ENCODE data around the gene WFS1. TPM values are rescaled to one million over a fixed set of nuclear protein-coding genes. Genes with fewer than 3 reads are reported as not detected.

Gene WFS1
- total and polyA plus RNA-seq, 2 of the 8 experiments (the other 6 are each of a cell fraction or from before 2014, with no cell fraction given), result 29.1 to 43.1 TPM

DNA sequence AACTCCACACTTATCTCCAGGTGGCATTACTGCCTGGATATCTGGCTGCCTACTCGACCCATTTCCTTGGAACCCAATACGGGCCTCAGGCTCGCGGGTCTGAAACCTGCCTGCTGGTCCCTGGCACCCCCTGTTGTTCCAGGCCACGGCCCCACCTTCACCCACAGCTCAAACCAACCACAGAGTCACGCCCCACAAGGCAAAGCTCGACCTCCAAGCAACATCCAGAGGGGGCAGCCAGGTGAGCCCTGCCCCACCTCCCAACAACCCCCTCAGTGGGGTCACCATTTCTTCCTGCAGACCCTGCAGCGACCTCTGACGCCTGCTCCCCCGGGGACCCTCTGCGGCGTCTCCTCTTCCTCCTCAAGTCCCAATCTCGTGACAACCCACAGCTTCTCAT, 76.2 kb downstream of the WFS1 start:
- Histone ChIP-seq H3K18ac (ENCODE audit: extremely low read depth, low read length) (no peak overlapping the region), H4K8ac (ENCODE audit: extremely low read depth, insufficient read depth, low read length) (no peak overlapping the region), H4K5ac (ENCODE audit: insufficient read length, low read depth, low read length) (no peak overlapping the region), H3K56ac (replicated peaks; ENCODE audit: insufficient read length, low read depth, low read length) (no peak overlapping the region), H3K23ac (ENCODE audit: insufficient read length) (no peak overlapping the region), H2BK15ac (ENCODE audit: low read length) (no peak overlapping the region), H3K79me1 (ENCODE audit: low read depth, low read length) (no peaks in the 10 kb centered on the region), H3K9ac (replicated peaks in 1 of 4; ENCODE audit: extremely low read depth in 1 of 4, low read depth in 3 of 4, low read length in 3 of 4) (no peak overlapping the region), H3K14ac (ENCODE audit: insufficient read length) (no peak overlapping the region), H2AFZ (ENCODE audit: low read length) (no peak overlapping the region), H2BK20ac (ENCODE audit: low read length) (no peak overlapping the region), H2BK5ac (ENCODE audit: low read depth, low read length) (no peak overlapping the region), H3K23me2 (ENCODE audit: low read depth, low read length) (no peaks in the 10 kb centered on the region), H3K79me2 (ENCODE audit: control insufficient read depth in 1 of 2, insufficient read depth in 2 of 2, low read length in 2 of 2) (no peaks in the 10 kb centered on the region), H3K4me1 (replicated peaks in 1 of 4; ENCODE audit: control insufficient read depth in 3 of 4, insufficient read depth in 4 of 4, low read length in 3 of 4) (peaks cover 0 to 4% (median 2%) of the 10 kb centered on the region in 4 experiments; a peak in 2 of 7 replicates), H3K36me3 (ENCODE audit: control insufficient read depth in 2 of 4, insufficient read depth in 4 of 4, low read length in 3 of 4) (no peaks in the 10 kb centered on the region), H3K27ac (ENCODE audit: low read depth, low read length) (no peak overlapping the region), H3K4ac (replicated peaks; ENCODE audit: insufficient read length, low read depth, low read length) (no peak overlapping the region), H3K9me3 (ENCODE audit: insufficient read depth in 2 of 2, low read depth in 1 of 2, low read length in 1 of 2) (no peaks in the 10 kb centered on the region), H3K4me2 (ENCODE audit: insufficient read depth in 1 of 2, low read depth in 2 of 2, low read length in 2 of 2) (no peak overlapping the region; a peak in 1 of 4 replicates), H2BK12ac (ENCODE audit: low read depth, low read length) (no peak overlapping the region), H2AK5ac (ENCODE audit: low read depth, low read length) (no peak overlapping the region), H2BK120ac (replicated peaks; ENCODE audit: low read depth, low read length) (no peak overlapping the region), H3K27me3 (replicated peaks in 1 of 4; ENCODE audit: control insufficient read depth in 3 of 4, extremely low read depth in 1 of 4, insufficient read depth in 3 of 4, low read length in 3 of 4) (no peaks in the 10 kb centered on the region), H4K20me1 (replicated peaks in 1 of 2; ENCODE audit: control insufficient read depth in 1 of 2, insufficient read depth in 2 of 2, low read length in 2 of 2) (no peaks in the 10 kb centered on the region), H4K91ac (replicated peaks; ENCODE audit: insufficient read length, low read length) (no peak overlapping the region), H3K4me3 (ENCODE audit: extremely low read depth in 1 of 4, insufficient read depth in 2 of 4, low read depth in 3 of 4, low read length in 4 of 4) (no peak overlapping the region)
- WGBS, 2 experiments (ENCODE audit: extremely low coverage in 1 of 2, insufficient coverage in 1 of 2, insufficient read length in 1 of 2, insufficient replicate concordance in 2 of 2, low coverage in 1 of 2, low lambda C conversion rate in 2 of 2, missing lambda C conversion rate in 1 of 2), result 95% methylated on average over 13 of the region's 13 CpGs; no CpG with 5 or more reads in 1 of the 2 experiments
- DNase-seq (ENCODE audit: low read depth in 1 of 2, low spot score in 2 of 2) (no peak), FAIRE-seq (no peak)
- ChIA-PET CTCF (ENCODE audit: partially characterized antibody) (interaction anchor here (1.2 to 12.2 kb wide), 4 partner anchors 16 to 206 kb away, joined by 3 to 175 read pairs (median 14); no protein-coding TSS in a partner anchor), POLR2A (ENCODE audit: partially characterized antibody) (no interaction called here)
- TF ChIP-seq CEBPB (IDR thresholded peaks at IDR 0.05; ENCODE audit: low read depth, low read length) (no peak), EP300 (IDR thresholded peaks at IDR 0.05; ENCODE audit: borderline replicate concordance in 1 of 2, low read depth in 2 of 2, low read length in 2 of 2) (no peak), E2F6 (IDR thresholded peaks at IDR 0.05) (no peak), CTCF (IDR thresholded peaks at IDR 0.05; ENCODE audit: control extremely low read depth in 1 of 3, insufficient read depth in 1 of 3, low read depth in 1 of 3, low read length in 3 of 3) (no peak), RNF2 (IDR thresholded peaks at IDR 0.05; ENCODE audit: borderline replicate concordance, low read depth, low read length, missing control alignments, poor library complexity, severe bottlenecking) (no peak), ATF2 (IDR thresholded peaks at IDR 0.05; ENCODE audit: low read length) (no peak), FOSL1 (IDR thresholded peaks at IDR 0.05; ENCODE audit: insufficient read depth, low read depth, low read length) (no peak), TAF7 (optimal IDR thresholded peaks at IDR 0.05; ENCODE audit: borderline replicate concordance, low read depth, low read length) (no peak)
